HG03039 (cell line): ENCODE measurements around the gene HEPHL1.

ENCODE experiments used
- ATAC-seq: cut with Tn5 transposase; IDR thresholded peaks from one replicate; pipeline ENCODE4 v1.9.1; 2021; ENCODE audit warnings: mild to moderate bottlenecking, moderate library complexity; ENCODE audit not compliant: unreplicated experiment

The HEPHL1 gene

DNA sequence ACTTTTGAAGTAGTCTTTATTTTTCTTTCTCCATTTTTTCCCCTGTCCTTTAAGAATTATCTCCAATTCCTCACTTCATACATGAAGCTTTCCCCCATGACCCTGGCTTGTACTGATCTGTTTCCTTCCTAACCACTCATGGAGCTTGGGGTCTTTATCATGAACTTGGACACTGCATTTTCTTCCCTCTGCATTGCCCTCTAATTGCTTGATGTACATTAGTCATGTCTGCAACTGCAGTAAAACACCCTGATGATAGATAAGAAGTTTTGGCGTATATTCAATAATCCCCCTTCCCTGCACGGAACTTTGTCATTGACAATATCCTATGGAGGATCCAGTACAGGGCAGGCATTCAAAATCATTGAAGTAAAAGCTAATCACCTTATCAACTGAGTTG, 3.4 kb downstream of the HEPHL1 start:
- ATAC-seq = no peak

DNA sequence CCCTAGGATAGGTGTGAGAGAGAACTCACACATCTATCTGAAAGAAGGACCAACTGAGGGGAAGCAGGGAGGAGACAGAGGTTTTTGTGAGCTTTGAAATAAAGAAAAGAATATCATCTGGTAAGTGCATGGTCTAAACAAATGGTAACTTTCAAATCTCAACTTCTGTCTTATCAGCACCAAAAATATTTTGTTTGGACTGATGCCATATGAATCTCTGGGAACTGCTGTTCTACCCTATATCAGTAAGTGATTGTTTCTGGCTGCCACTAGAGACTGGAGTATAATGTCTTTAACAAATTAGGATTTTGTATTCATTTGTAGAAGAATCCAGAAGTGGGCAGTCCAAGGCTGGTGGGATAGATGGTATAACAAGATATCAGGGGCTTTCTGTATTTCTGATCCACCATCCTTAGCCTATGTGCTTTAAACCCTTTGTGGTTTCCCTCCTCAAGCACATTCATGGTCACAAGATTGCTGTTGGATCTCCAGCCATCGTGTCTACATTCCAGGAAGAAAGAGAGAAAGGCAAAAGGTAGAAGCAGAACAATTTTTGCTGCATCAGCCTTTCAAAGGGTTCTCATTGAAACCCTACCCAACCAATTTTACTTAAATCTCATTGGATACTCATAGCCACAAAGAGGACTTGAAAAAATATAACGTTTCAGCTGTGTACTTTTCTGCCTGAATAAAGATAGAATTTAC, 4.7 kb downstream of the HEPHL1 start:
- ATAC-seq = no peak

DNA sequence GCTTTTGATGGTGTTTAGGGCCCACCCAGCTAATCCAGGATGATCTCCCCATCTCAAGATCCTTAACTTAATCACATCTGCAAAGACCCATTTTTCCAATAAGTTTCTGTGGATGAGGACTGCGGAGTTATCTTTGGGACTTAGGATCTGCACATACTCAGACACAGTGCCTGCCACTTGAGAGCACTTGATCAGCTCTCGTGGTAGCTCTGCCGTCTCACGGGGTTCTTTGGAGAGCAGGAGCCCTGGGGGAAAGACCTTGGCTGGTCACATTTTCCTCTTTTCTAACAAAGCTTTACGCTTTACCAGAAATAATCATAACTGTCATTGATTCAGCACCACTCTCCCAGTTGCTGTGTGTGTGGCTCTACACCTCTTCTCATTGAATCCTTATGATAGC, 6.1 kb downstream of the HEPHL1 start:
- ATAC-seq = no peak

DNA sequence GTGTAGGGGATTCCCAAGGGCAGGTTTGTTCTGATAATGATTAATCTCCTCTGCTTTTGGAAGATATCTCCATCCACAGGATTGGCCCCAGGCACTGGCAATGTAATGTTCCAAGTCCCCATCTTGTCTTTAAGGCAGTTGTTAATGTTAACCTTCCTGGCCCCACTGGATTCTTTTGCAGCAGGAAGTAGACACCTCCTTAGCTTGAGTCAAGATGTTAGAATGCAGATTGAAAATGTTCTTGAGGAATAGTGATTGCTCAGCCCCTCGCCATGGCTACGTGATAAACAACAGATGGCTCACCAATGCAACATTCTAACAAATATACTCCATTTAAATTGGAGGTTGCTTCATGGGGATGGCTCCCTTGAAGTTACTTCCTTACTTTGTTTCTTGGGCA, 7.3 kb downstream of the HEPHL1 start:
- ATAC-seq = no peak

DNA sequence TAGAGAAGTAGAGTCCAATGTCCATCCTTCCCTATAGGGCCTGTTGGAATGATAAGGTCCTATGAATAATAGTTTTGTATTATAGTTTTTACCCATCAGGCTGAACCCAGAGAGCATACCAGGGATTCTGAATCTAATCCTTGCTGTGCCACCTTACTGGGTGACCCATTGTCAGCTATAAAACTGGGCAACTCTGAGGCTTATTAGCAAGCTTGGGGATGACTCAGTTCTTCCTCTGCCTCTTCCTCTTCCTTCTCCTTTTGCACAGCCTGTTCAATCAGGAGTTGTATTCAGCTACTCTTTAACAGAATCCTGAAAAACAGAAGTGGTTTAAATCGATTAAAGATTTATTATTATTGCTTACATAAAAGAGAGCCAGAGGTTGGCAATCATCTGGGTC, 8.9 kb downstream of the HEPHL1 start:
- ATAC-seq = no peak

DNA sequence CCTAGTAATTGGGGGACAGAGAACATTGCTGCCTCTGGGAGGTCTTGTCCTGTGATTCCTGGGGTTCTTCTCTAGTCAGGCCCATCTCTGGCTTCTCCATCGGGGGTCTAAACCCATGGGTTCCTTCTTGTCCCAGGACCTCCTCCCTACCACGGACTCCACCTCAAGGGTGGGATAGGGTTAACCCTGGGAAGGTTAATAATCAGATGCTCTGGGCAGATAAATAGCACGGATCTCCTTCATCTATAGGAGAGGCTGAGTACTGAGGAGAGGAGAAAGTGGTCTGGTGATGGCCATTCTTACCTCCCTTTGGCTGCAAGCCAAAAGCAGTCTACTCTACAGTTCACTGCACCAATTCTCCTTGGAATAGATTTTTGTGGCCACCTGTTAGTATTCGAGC, 10.5 kb downstream of the HEPHL1 start:
- no peak for ATAC-seq

DNA sequence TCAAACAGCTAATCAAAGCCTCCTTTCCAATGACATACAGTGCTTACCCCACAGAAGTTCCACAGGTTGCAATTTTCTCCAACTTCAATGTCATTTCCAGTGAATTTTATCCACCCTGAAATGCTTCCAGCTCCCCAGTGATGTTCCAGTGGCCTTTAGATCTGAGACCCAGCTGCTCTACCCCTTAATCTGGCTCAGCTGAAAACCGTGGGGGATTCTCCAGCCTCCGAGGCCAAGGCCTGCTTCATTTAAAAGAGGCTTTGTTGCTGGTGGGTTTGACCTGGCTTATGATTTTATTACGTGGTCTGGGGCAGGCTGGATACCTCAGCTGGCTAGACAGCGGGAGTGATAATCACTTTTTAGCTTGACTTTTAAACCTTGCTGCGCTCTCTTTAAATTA, 10.9 kb downstream of the HEPHL1 start:
- no peak for ATAC-seq

DNA sequence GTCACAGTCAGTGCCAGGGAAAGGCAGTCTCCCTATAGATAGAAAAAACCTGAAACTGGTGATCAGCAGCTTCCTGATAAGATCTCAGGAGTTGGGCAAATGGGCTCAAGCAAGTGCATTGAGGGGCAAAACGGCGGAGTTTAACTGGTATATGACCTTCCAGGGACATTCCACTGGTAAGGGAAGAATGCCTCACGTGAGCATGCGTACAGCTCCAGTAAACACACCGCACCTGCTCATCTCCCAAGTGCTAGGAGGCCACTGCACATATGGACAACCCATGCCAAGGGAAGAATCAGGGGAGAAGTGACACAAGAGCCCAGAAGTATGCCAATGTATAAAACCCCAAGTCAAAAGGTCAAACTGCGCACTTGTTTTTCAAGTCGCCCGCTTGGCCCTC, 11.6 kb downstream of the HEPHL1 start:
- ATAC-seq = no peak

DNA sequence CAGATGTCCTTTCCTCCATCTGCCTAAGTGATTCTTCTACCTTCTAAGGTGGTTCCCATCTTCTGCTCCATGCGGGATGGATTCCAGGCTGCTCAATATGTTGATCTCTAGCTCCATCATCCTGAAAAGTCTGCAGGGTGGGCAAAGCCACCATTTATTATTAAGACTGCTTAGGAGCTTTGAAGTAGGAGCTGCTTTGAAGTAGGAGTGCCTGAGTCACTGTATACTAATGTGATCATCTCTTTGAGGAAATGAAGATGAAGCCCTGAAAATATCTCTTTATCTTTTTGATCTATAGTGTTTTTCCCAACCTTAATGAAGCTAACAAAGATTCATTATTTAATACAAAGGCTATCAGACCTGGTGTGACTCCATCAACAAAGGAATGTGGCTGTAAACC, 13.1 kb downstream of the HEPHL1 start:
- ATAC-seq = no peak

DNA sequence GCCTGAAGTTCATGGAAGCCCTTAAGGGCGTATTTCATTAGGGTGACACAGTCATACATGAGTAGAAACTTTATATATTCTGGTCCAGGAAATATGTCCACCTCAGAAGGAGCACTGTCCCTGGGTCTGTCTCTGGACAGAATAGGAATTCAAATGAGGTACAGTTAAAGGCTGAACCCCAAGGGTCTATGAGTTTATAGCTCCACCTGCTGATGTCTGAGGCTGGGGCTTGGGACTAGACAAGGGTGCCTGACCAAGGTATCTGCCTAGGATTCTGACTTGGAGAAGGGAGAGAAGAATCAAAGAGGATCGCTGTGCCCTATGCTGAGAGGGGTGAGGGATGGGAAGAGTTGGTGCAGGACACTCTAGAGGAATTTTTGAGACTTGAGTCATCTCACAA, 14.9 kb downstream of the HEPHL1 start:
- ATAC-seq = no peak

DNA sequence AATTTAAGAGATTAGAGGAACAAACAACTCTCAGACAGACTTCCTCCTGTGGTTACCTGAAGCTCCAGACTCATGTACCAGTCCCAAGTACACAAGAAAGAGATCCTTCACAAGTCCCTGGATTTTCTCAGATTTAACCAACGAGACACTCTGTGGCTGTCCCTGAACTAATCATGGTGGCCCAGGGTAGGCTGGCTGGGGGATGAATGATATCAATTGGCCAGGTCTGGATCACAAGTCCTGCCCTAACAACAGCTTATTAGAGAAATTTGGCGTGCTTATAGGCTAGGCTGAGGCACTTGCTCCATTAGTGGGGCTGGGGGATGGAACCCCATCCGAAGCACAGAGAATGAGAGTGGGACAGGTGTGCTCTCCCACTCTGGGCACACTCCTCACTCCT, 22.1 kb downstream of the HEPHL1 start:
- no peak for ATAC-seq

DNA sequence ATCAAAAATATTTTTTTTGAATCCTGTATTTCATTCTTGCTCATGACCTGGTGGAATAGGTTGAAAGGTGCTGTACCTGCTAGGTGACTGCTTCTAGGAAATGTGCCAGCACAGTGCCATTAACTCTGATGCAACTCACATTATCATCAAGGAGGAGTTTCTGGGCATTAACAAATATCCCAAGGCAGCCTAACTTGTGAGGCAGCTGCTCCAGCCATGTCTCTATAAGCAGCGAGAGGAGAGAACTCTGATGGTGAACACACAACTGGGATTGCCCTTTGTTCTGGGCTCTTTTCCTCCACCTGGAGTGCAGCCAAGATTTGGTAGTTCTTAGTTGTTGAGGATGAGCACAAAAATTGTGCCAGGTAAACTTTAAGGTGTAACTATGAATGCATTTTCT, 25.6 kb downstream of the HEPHL1 start:
- no peak for ATAC-seq

DNA sequence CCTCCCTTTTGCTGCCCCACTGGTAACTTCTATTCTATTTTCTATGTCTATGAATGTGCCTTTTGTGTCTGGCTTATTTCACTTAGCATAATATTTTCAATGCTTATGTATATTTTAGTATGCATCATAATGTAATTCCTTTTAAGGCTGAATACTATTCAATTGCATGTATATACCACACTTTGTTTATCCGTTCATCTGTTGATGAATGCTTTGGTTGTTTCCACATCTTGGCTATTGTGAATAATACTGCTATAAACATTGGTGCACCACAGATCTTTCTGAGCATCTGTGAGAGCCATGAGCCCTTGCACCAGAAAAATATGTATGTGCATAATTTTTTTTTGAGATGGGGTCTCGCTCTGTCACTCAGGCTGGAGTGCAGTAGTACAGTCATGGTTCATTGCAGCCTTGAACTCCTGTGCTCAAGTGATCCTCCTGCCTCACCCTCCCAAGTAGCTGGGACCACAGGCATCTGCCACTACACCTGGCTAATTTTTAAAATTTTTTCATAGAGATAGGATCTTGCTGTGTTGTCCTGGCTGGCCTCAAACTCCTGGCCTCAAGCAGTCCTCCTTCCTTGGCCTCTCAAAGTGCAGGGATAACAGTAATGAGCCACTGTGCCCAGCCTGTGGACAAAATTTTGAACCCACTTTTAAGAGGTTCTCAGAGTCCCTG, 27.0 kb downstream of the HEPHL1 start:
- ATAC-seq = no peak

DNA sequence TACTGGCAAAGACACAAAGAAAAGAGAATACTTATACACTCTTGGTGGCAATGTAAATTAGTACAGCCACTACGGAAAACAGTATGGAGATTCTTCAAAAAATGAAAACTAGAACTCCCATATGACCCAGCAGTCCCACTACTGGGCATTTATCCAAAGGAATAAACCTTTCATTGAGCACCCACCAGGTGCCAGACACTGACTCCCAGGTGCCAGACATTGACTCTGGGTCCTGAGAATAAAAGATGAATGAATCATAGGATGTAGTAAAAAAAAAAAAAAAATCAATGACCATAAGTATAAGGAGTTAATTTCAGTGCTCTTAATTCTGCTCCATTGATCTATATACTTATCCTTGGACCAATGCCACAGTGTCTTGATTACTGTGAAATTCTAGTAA, 28.2 kb downstream of the HEPHL1 start:
- ATAC-seq = no peak

DNA sequence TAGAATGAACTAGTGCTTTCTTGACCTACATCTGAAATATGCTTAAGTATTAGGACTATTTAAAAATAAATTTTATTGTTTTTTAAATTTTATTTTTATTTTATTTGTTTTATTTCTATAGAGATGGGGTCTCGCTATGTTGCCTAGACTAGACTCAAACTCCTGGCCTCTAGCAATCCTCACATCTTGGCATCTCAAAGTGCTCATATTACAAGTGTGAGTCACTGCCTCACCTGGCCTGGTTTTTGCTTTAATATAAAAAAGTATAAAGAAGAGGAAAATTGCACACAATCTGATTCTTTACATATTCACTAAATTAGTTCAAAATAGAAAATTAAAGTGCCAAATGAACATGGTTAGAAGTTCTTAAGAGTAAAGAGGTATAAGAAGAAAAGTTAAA, 37.5 kb downstream of the HEPHL1 start:
- no peak for ATAC-seq

DNA sequence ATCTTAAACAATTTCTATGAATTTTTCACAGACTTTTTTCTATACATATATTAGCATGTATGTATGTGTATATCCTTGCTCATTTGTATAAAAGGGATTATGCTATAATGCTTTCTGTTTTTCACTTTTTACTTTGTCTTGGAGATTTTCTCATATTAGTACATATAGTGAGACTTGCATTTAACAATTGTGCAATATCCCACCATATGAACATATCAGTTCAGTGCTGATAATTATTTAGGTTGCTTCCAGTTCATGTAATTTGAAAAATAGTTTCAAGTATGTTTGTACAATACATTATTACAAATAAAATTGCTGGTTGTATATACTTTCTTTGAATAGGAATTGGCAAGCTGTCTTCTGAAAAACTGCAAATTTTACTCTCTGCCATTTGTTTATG, 37.9 kb downstream of the HEPHL1 start:
- no peak for ATAC-seq

DNA sequence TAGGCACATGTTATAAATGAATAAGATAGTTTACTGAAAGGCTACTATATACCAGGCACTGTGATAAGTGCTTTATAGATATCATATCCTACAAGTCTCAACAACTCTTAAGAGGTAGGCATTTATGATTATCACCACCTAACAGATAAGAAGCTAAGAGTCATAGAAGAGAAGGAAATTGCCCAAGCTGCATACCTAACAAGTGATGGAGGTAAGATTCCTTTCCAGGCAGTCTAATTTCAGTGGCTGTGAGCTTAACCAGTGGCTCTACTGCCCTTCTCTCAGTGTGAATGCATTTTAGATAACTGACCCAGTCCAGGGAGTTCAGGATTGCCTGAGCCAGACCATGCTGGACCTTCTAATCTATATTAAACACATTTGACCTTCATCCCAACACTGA, 39.2 kb downstream of the HEPHL1 start:
- no peak for ATAC-seq

DNA sequence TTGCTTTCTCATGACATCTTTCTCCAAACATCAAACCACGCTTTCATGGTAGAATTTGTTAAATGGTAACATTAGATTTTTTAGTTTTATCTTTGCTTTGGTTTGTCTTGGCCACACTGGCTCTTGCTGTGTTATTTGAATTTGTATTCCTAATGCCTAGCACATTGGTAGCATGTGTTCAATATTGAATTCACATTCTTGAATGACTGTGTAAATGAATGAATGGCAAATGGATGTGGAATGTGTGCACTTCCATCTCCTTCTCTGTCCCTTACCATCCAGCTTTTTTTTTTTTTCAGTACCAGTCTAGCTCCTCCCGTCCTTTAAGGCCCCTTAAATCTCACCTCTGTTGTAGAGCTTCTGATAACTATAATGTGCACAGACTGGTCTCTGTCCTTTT, 41.2 kb downstream of the HEPHL1 start:
- no peak for ATAC-seq

DNA sequence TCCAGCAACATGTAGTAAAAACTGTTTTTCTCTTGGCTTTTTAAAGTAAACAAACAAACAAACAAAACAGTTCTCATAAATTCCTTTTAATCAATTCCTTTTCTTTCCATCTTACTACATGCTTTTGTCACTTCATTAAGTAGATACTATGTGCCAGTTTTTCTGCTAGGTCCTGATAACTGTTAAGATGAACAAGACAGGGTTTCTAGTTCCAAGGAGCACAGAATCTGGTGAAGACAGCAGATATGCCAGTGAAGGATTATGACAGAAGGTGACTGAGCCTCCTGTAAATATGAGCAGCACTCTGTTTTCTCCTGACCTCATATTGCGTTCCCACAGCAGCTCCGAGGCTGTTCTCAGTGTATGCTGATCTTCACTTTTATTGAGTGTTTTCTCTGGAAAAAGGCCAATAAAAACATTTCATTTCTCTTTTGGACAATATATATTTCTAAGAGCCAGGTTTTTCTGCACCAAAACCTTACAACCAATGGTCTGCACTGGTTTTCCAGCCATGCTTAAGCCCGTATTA, 45.8 kb downstream of the HEPHL1 start:
- ATAC-seq = no peak

DNA sequence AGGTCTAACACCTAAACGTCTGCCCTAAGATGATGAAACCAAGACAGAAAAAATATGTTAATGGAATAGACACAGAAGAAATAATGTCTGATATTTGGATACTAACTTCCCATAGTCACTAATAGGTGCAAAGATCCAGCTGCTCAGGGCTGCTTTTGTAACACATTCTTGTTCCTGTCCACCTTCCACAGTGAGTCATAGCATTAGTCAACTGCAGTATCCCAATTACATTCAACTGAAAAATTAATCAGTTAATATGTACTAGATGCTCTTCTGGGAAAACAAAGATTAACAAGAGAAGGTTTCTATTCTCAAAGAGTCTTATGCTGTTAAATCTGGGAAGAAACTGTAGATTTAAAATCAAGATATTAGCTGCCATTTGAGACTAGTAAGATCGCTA, 47.6 kb downstream of the HEPHL1 start:
- no peak for ATAC-seq

DNA sequence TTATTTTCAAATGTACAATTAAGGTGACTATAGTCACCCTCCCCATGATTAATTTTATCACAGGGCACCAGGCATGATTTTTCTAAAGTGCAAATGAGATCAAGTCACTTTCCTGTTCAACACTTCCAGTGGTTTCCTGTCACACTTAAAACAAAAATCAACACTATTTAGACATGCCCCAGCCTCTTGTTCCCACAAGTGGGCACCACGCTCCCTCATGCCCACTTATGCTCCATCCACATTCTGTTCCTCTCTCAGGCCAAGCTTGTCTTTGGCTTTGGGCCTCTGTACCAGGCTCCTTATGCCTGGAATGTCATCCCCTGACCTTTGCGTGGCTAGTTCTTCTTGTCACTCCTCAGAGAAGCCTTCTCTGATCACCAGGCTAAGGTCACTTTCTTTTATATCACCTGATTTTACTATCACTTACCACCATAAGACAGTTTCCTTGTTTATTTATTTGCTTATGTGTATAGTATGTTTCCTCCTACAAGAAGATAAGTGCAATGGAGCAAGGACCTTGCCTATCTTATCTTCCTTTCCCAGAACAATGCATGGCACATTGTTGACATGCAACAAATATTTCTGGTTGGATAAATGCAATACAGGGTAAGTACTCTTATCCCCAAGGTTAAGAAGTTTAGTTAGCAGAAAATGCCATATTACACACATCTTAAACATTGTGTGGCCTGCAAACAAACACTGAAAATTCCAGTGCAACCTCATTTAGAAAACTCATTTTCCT, 56.6 kb downstream of the HEPHL1 start:
- ATAC-seq = no peak

DNA sequence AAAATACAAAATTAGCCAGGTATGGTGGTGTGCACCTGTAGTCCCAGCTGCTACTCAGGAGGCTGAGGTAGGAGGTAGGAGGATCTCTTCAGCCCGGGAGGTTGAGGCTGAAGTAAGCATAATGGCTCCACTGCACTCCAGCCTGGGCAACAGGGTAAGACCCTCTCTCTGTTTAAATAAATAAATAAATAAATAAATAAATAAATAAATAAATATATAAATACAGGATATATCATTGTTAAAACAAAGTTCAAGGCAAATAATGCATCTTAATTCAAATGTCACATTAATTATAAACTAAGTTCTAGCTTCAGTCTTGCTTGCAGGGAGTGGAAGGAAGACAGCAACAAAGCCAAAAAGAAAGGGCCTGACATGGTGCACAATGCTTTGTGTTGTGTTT, 63.0 kb downstream of the HEPHL1 start:
- ATAC-seq = no peak
